Uterus (tissue), 4 donors: ENCODE data around the gene LEMD1. TPM values are rescaled to one million over a fixed set of nuclear protein-coding genes. Genes with fewer than 3 reads are reported as not detected.

Experiments
- DNase-seq, 2 donors: peaks; one replicate each; pipeline ENCODE4 v3.0.0-alpha.2; 2019 to 2020
- H3K27ac ChIP-seq, 2 donors: fragments of 200-600 bp; sonication (generic); 1 replicate in 1 of 2; 2 replicates in 1 of 2; pipeline ENCODE4 v1.5.1; 2016 to 2018
- H3K27me3 ChIP-seq, 2 donors: fragments of 200-600 bp; sonication (generic); one replicate each; pipeline ENCODE4 v1.5.1; 2018 to 2019; ENCODE audit warnings: control low read depth in 1 of 2
- H3K36me3 ChIP-seq, 2 donors: fragments of 200-600 bp; sonication (generic); one replicate each; pipeline ENCODE4 v1.5.1; 2019; ENCODE audit warnings: control low read depth in 1 of 2
- H3K4me1 ChIP-seq, 2 donors: fragments of 200-600 bp; sonication (generic); one replicate each; pipeline ENCODE4 v1.5.1; 2018 to 2019; ENCODE audit warnings: control low read depth in 1 of 2
- H3K4me3 ChIP-seq, 2 donors: fragments of 200-600 bp; sonication (generic); 1 replicate in 1 of 2; 2 replicates in 1 of 2; pipeline ENCODE4 v1.5.1; 2018 to 2019; ENCODE audit warnings: mild to moderate bottlenecking in 1 of 2
- H3K9me3 ChIP-seq, 2 donors: fragments of 200-600 bp; sonication (generic); one replicate each; pipeline ENCODE4 v1.5.1; 2019; ENCODE audit warnings: control low read depth in 1 of 2
- POLR2A ChIP-seq, 2 donors: fragments of 450-650 bp; IDR thresholded peaks; one replicate each; pipeline ENCODE4 v1.6.1; 2016; ENCODE audit warnings: antibody characterized with exemption in 2 of 2, mild to moderate bottlenecking in 1 of 2, moderate library complexity in 1 of 2
- intact Hi-C: fragments of 100-400 bp; cut with DNase I; formaldehyde crosslinking; loops from one replicate; pipeline ENCODE4 v1.15.1; 2023; ENCODE audit warnings: low total_unique reads
- total RNA-seq, 4 donors: library from RNA; depleted of rRNA in 3 of 4; stranded (reverse); fragments of >200 nt in 3 of 4; gene quantifications; one replicate each; pipeline versions ENCODE4 v1.1.0 to v1.2.4, GENCODE V29; 2014 to 2023
- TF ChIP-seq, protein P1 (sequence below), 4 experiments: fragments of 200-600 bp in 2 of 4; fragments of 450-650 bp in 2 of 4; sonication (generic) in 2 of 4; IDR thresholded peaks; one replicate each; pipeline ENCODE4 v1.5.1; 2016 to 2019; ENCODE audit warnings: antibody characterized with exemption in 4 of 4, mild to moderate bottlenecking in 2 of 4, moderate library complexity in 1 of 4
- donor health status: DM: yes; HTN: yes; CAD: no.

LEMD1 gene
- total RNA-seq, 4 donors from 2014 or later: 1.6 to 1.8 TPM; not detected in 2

DNA sequence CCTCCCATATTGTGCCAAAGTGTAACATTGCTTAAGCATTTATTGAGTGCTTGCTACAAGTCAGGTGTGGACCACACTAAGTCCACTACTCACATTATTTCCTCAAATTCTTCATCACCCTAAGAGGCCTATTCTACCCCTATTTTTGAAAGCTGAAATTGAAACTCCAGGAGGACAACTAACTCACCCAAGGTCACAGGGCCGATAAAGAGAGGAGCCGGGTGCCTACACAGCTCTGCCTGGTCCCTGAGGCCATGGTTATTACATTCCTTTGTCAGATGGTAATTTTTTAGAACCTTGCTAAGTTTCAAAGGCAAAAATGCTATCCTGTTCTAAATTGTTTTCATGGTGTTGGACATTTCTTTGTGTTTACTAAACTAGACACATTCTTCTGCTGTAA is 41.0 kb downstream of the LEMD1 start:
- no peaks in the 10 kb centered on the region for H3K27me3 ChIP-seq
- TF ChIP-seq, protein P1, sequence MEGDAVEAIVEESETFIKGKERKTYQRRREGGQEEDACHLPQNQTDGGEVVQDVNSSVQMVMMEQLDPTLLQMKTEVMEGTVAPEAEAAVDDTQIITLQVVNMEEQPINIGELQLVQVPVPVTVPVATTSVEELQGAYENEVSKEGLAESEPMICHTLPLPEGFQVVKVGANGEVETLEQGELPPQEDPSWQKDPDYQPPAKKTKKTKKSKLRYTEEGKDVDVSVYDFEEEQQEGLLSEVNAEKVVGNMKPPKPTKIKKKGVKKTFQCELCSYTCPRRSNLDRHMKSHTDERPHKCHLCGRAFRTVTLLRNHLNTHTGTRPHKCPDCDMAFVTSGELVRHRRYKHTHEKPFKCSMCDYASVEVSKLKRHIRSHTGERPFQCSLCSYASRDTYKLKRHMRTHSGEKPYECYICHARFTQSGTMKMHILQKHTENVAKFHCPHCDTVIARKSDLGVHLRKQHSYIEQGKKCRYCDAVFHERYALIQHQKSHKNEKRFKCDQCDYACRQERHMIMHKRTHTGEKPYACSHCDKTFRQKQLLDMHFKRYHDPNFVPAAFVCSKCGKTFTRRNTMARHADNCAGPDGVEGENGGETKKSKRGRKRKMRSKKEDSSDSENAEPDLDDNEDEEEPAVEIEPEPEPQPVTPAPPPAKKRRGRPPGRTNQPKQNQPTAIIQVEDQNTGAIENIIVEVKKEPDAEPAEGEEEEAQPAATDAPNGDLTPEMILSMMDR (IDR thresholded peaks at IDR 0.05): no peak
- no peak for TF ChIP-seq POLR2A (IDR thresholded peaks at IDR 0.05)
- intact Hi-C loops: no loop called here
- no peak for DNase-seq
- no peaks in the 10 kb centered on the region for H3K9me3 ChIP-seq
- no peaks in the 10 kb centered on the region for H3K4me1 ChIP-seq
- H3K4me3 ChIP-seq: no peak overlapping the region
- no peak overlapping the region for H3K27ac ChIP-seq
- H3K36me3 ChIP-seq: no peaks in the 10 kb centered on the region

DNA sequence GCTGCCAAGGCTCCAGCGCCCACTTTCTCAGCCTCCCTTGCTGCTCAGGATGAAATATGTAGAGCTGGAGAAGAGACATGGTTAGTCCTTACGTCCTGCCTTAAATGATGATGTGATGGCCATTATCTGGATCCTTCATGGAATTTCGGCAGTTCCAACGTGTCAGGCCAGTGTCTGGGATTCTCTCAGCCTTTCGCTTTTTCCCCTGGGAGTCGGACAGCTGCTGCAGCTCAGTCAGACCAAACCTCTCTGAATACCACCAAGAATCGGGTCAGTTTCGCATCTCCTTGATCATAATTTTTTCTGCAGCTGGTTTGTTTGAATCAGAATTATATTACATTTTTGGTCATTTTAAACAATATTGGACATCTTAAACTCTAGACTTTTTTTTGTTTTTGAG is 42.8 kb downstream of the LEMD1 start:
- no peak overlapping the region for H3K4me3 ChIP-seq
- no peak for TF ChIP-seq POLR2A (IDR thresholded peaks at IDR 0.05)
- TF ChIP-seq, protein P1 (IDR thresholded peaks at IDR 0.05): no peak
- H3K27me3 ChIP-seq: no peaks in the 10 kb centered on the region
- H3K9me3 ChIP-seq: no peaks in the 10 kb centered on the region
- H3K4me1 ChIP-seq: peaks cover 0 to 3% of the 10 kb centered on the region in 2 donors
- no peak for DNase-seq
- H3K36me3 ChIP-seq: no peaks in the 10 kb centered on the region
- H3K27ac ChIP-seq: no peak overlapping the region
- intact Hi-C loops: no loop called here

DNA sequence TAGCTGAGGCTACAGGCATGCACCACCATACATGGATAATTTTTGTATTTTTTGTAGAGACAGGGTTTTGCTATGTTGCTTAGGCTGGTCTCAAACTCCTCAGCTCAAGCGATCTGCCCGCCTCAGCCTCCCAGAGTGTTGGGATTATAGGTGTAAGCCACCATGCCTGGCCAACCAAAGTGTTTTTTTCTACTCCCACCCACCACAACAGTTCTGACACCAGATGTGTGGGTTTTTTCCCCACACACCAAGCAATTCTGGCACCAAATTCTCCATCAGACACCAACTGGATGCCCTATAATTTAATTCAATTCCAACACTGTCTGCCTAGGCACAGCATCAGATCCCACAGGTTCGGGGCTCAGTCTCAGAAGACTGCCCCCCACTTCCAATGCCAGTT is 44.5 kb downstream of the LEMD1 start:
- DNase-seq: no peak
- TF ChIP-seq POLR2A (IDR thresholded peaks at IDR 0.05): no peak
- TF ChIP-seq, protein P1 (IDR thresholded peaks at IDR 0.05): no peak
- Histone ChIP-seq H3K4me1 (peaks cover 0 to 11% of the 10 kb centered on the region in 2 donors), H3K27me3 (no peaks in the 10 kb centered on the region), H3K9me3 (no peaks in the 10 kb centered on the region), H3K27ac (no peak overlapping the region), H3K4me3 (no peak overlapping the region), H3K36me3 (no peaks in the 10 kb centered on the region)
- intact Hi-C loops: no loop called here

DNA sequence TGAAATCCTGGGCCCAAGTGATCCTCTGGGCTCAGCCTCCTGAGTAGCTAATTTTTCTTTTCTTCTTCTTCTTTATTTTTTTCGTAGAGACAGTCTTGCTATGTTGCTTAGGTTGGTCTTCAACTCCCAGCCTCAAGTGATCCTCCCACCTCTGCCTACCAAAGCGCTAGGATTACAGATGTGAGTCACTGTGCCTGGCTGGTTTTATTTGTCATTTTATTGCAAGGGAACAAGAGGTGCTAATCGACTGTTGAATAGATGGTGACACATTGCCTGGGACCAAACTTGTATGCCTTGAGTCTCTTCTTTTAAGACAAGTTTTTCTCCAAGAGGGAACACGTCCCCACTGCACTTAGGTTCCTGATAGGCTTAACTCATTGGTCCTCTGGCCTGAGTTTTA is 45.1 kb downstream of the LEMD1 start:
- H3K36me3 ChIP-seq: no peaks in the 10 kb centered on the region
- H3K4me1 ChIP-seq: peaks cover 0 to 18% of the 10 kb centered on the region in 2 donors
- DNase-seq: no peak
- TF ChIP-seq POLR2A (IDR thresholded peaks at IDR 0.05): no peak
- TF ChIP-seq, protein P1 (IDR thresholded peaks at IDR 0.05): no peak
- no peak overlapping the region for H3K4me3 ChIP-seq
- no peaks in the 10 kb centered on the region for H3K27me3 ChIP-seq
- intact Hi-C loops: no loop called here
- H3K27ac ChIP-seq: peak overlapping the region in 1 of 2 donors; percentile 28
- no peaks in the 10 kb centered on the region for H3K9me3 ChIP-seq

DNA sequence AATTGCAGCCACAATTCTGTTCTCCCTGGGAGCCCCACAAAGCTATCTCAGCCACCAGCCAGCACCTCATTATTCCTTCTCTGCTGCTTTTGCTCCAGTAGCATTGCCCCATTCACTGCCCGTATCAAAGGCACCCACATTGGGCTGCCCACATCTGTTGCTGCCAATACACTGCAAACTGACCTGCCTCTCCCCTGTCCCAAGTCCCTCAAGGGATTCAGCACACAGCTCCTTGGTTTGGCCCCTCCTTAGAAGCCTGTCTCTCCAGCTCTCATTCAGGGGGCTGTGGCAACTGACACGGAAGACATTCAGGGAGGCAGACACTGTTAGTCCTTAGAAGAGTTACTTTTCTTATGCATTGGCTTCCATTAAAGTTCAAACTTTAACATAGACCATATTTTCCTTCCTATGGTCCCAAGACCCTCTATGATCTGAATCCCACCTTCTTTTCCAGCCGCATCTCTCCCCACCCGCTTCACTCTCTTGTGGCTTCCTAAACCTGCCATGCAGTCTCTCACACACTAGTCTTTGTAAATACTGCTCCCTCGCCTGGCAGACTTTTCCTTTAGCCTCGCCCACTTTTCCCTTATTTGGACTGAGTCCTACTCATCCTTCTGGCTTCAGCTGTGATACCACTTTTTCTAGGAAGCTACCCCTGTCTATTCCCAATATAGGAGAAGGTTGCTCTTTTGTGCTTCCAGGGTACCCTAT is 45.9 kb downstream of the LEMD1 start:
- intact Hi-C loops: no loop called here
- Histone ChIP-seq H3K4me3 (no peak overlapping the region), H3K27ac (peak overlapping the region in 1 of 2 donors; percentile 28), H3K4me1 (peaks cover 0 to 18% of the 10 kb centered on the region in 2 donors), H3K36me3 (no peaks in the 10 kb centered on the region), H3K27me3 (no peaks in the 10 kb centered on the region), H3K9me3 (no peaks in the 10 kb centered on the region)
- DNase-seq: peak; percentile 46 to 62
- TF ChIP-seq POLR2A (IDR thresholded peaks at IDR 0.05): no peak
- TF ChIP-seq, protein P1 (IDR thresholded peaks at IDR 0.05): no peak
